Activated CD4-positive, CD25-positive, alpha-beta regulatory T cell (primary cell): Measurements from ENCODE around the gene NEGR1.

Experiments
- DNase-seq, 4 experiments: peaks; one replicate each; lab custom pipeline; 2025; lab: John Stamatoyannopoulos, UW

Gene NEGR1

GRCh38 chr1:71625004-71625403 is 657.3 kb downstream of the NEGR1 start:
- DNase-seq, result no peak

- no peak for DNase-seq
Measured at GRCh38 chr1:71623888-71624287, 658.5 kb downstream of the NEGR1 start.

GRCh38 chr1:71621785-71622184 is 660.6 kb downstream of the NEGR1 start:
- no peak for DNase-seq

GRCh38 chr1:71618766-71619530 is 663.4 kb downstream of the NEGR1 start:
- no peak for DNase-seq

GRCh38 chr1:71618191-71618590 is 664.1 kb downstream of the NEGR1 start:
- no peak for DNase-seq

- DNase-seq, result no peak
Measured at GRCh38 chr1:71610476-71610875, 671.9 kb downstream of the NEGR1 start.

- no peak for DNase-seq
Measured at GRCh38 chr1:71603044-71603776, 679.1 kb downstream of the NEGR1 start.

- DNase-seq, result no peak
Measured at GRCh38 chr1:71600023-71600422, 682.3 kb downstream of the NEGR1 start.

- no peak for DNase-seq
Measured at GRCh38 chr1:71599306-71599705, 683.0 kb downstream of the NEGR1 start.

- no peak for DNase-seq
Measured at GRCh38 chr1:71593523-71593922, 688.8 kb downstream of the NEGR1 start.

GRCh38 chr1:71592646-71593274 is 689.6 kb downstream of the NEGR1 start:
- DNase-seq, result no peak

GRCh38 chr1:71589005-71589404 is 693.3 kb downstream of the NEGR1 start:
- no peak for DNase-seq

- no peak for DNase-seq
Measured at GRCh38 chr1:71587961-71588360, 694.4 kb downstream of the NEGR1 start.

- DNase-seq, result no peak
Measured at GRCh38 chr1:71586030-71586429, 696.3 kb downstream of the NEGR1 start.

- no peak for DNase-seq
Measured at GRCh38 chr1:71583756-71584155, 698.6 kb downstream of the NEGR1 start.

- no peak for DNase-seq
Measured at GRCh38 chr1:71582673-71583072, 699.7 kb downstream of the NEGR1 start.

GRCh38 chr1:71577451-71578131 is 704.7 kb downstream of the NEGR1 start:
- DNase-seq, result no peak

GRCh38 chr1:71572038-71572437 is 710.3 kb downstream of the NEGR1 start:
- DNase-seq, result no peak

GRCh38 chr1:71566413-71566812 is 715.9 kb downstream of the NEGR1 start:
- no peak for DNase-seq

GRCh38 chr1:71565831-71566230 is 716.5 kb downstream of the NEGR1 start:
- DNase-seq, result no peak

- DNase-seq, result no peak
Measured at GRCh38 chr1:71565262-71565661, 717.1 kb downstream of the NEGR1 start.

- DNase-seq, result no peak
Measured at GRCh38 chr1:71562298-71562697, 720.0 kb downstream of the NEGR1 start.
